K562 (cell line): ENCODE measurements around the gene KCNMB2. TPM values are rescaled to one million over a fixed set of nuclear protein-coding genes. Genes with fewer than 3 reads are reported as not detected.
A peak's percentile ranks its signal among the peaks of the same experiment; 100 is the strongest.

ENCODE experiments used
- ATAC-seq: fragments of 200-7000 bp; cut with Tn5 transposase; 3 replicates; pipeline ENCODE4 v1.9.1; 2020; ENCODE audit warnings: moderate library complexity
- BruUV-seq: library from RNA; stranded (reverse); fragments of 400-500 nt; replicated peaks from 2 replicates; lab custom pipeline; 2021; lab: Mats Ljungman, UMichigan
- CTCF ChIA-PET: fragments of 300-600 bp; formaldehyde crosslinking; extraction: SDS; loops from one replicate; lab custom pipeline; 2021; ENCODE audit warnings: low intra/inter-chr PET ratio; lab: Yijun Ruan, JAX
- POLR2A ChIA-PET: fragments of 300-600, 350-650 bp; sonication (Branson Sonifier 250); formaldehyde crosslinking; extraction: SDS; loops from one replicate; lab custom pipeline; 2021; ENCODE audit warnings: antibody characterized with exemption, inconsistent platforms; lab: Yijun Ruan, JAX
- DNase-seq, 4 experiments: peaks; one replicate each; pipeline versions ENCODE4 v3.0.0 to v3.0.0-alpha.2; 2011 to 2018; ENCODE audit warnings: low spot score in 3 of 4, mixed read lengths in 3 of 4; ENCODE audit errors: extremely low read depth in 1 of 4
- FAIRE-seq: peaks from 2 replicates; lab custom pipeline; 2011; peaks lifted over from hg19 to GRCh38; lab: Jason Lieb, UNC
- H2AFZ ChIP-seq: 2 replicates; pipeline ENCODE4 v1.6.0; 2011; ENCODE audit warnings: low read depth, low read length, control low read depth, inconsistent platforms
- H3K27ac ChIP-seq: fragments of 200-600 bp; 3 replicates; pipeline ENCODE4 v1.8.0; 2011; ENCODE audit warnings: low read depth, mild to moderate bottlenecking, control low read depth, inconsistent platforms, low read length, moderate library complexity, mixed read lengths; ENCODE audit errors: extremely low read depth
- H3K27me3 ChIP-seq, 2 experiments: fragments of 300-600 bp in 1 of 2; 2 replicates in 1 of 2; 3 replicates in 1 of 2; pipeline versions ENCODE4 v1.6.0 to v1.8.0; 2011; ENCODE audit warnings: inconsistent platforms in 2 of 2, low read length in 2 of 2, mild to moderate bottlenecking in 1 of 2, mixed read lengths in 1 of 2, moderate library complexity in 1 of 2; ENCODE audit not compliant: control insufficient read depth in 2 of 2, insufficient read depth in 2 of 2
- H3K36me3 ChIP-seq: fragments of 300-600 bp; 3 replicates; pipeline ENCODE4 v1.8.0; 2011; ENCODE audit warnings: mild to moderate bottlenecking, low read length, inconsistent platforms; ENCODE audit not compliant: control insufficient read depth, insufficient read depth
- H3K4me1 ChIP-seq, 2 experiments: fragments of 200-600 bp in 1 of 2; replicated peaks in 1 of 2; 2 replicates in 1 of 2; 3 replicates in 1 of 2; pipeline versions ENCODE4 v1.5.1 to v1.8.0; 2011; ENCODE audit warnings: inconsistent platforms in 2 of 2, low read length in 2 of 2, mild to moderate bottlenecking in 1 of 2, mixed read lengths in 1 of 2, moderate library complexity in 1 of 2; ENCODE audit not compliant: control insufficient read depth in 2 of 2, insufficient read depth in 2 of 2
- H3K4me2 ChIP-seq: 2 replicates; pipeline ENCODE4 v1.6.1; 2011; ENCODE audit warnings: low read length, control low read depth, inconsistent platforms, mixed read lengths; ENCODE audit not compliant: insufficient read depth
- H3K4me3 ChIP-seq: fragments of 200-600 bp; sonication (generic), shearing (Covaris generic); 2 replicates; pipeline ENCODE4 v1.5.1; 2016; ENCODE audit warnings: control low read depth, inconsistent platforms
- H3K79me2 ChIP-seq: fragments of 200-600 bp; 3 replicates; pipeline ENCODE4 v1.8.0; 2011; ENCODE audit warnings: low read length, inconsistent platforms; ENCODE audit not compliant: control insufficient read depth, insufficient read depth
- H3K9ac ChIP-seq, 2 experiments: 2 replicates each; pipeline versions ENCODE4 v1.6.0 to v1.6.1; 2011; ENCODE audit warnings: low read depth in 2 of 2, low read length in 2 of 2, control low read depth in 1 of 2, inconsistent platforms in 1 of 2, mild to moderate bottlenecking in 1 of 2, mixed read lengths in 1 of 2; ENCODE audit not compliant: insufficient read depth in 1 of 2
- H3K9me1 ChIP-seq: one replicate; pipeline ENCODE4 v1.6.0; 2011; ENCODE audit warnings: inconsistent platforms, mild to moderate bottlenecking, low read length, moderate library complexity; ENCODE audit not compliant: control insufficient read depth, insufficient read depth
- H3K9me3 ChIP-seq: replicated peaks from 2 replicates; pipeline ENCODE4 v1.5.1; 2011; ENCODE audit warnings: low read depth, low read length, inconsistent platforms; ENCODE audit not compliant: control insufficient read depth, insufficient read depth
- H4K20me1 ChIP-seq: replicated peaks from 2 replicates; pipeline ENCODE4 v1.6.1; 2011; ENCODE audit warnings: low read length, inconsistent platforms, mixed read lengths; ENCODE audit not compliant: control insufficient read depth, insufficient read depth
- BCL6 ChIP-seq: fragments of 250-450 bp; sonication (Bioruptor Pico); IDR thresholded peaks from 2 replicates; pipeline ENCODE4 v1.4.0; 2020
- C11orf30 ChIP-seq: fragments of 450-650 bp; IDR thresholded peaks from 2 replicates; pipeline ENCODE4 v1.6.1; 2016; ENCODE audit warnings: low read depth, mild to moderate bottlenecking
- CEBPZ ChIP-seq: fragments of 150-350 bp; IDR thresholded peaks from 2 replicates; pipeline ENCODE4 v1.6.1; 2014; ENCODE audit warnings: low read depth, mild to moderate bottlenecking, low read length, borderline replicate concordance
- E2F8 ChIP-seq: fragments of 450-650 bp; IDR thresholded peaks from 2 replicates; pipeline ENCODE4 v1.7.1; 2018; ENCODE audit warnings: mild to moderate bottlenecking, low read depth; ENCODE audit not compliant: partially characterized antibody
- ELK1 ChIP-seq: sonication (generic); formaldehyde crosslinking; IDR thresholded peaks from 2 replicates; pipeline ENCODE4 v1.8.1; 2022; ENCODE audit warnings: missing genetic modification reagents
- FOXJ3 ChIP-seq: sonication (generic); formaldehyde crosslinking; IDR thresholded peaks from 2 replicates; pipeline ENCODE4 v1.4.0; 2020; ENCODE audit warnings: mild to moderate bottlenecking, missing genetic modification reagents
- GATAD2A ChIP-seq: fragments of 450-650 bp; IDR thresholded peaks from 2 replicates; pipeline ENCODE4 v1.6.1; 2017
- KAT7 ChIP-seq: sonication (generic); formaldehyde crosslinking; IDR thresholded peaks from 2 replicates; pipeline ENCODE4 v1.8.0; 2022; ENCODE audit warnings: missing genetic modification reagents, mild to moderate bottlenecking, borderline replicate concordance
- MAFG ChIP-seq: fragments of 450-650 bp; conservative IDR thresholded peaks from 2 replicates; pipeline ENCODE4 v1.6.1; 2016; ENCODE audit warnings: missing genetic modification characterization, missing compliant biosample characterization
- MAFK ChIP-seq: IDR thresholded peaks from 2 replicates; pipeline ENCODE4 v1.6.1; 2011; ENCODE audit warnings: low read length, improper control_type of control experiment
- NELFE ChIP-seq: IDR thresholded peaks from 2 replicates; pipeline ENCODE4 v1.6.1; 2011; ENCODE audit warnings: mild to moderate bottlenecking; ENCODE audit not compliant: insufficient read depth, insufficient read length
- PATZ1 ChIP-seq: fragments of 250-450 bp; sonication (Bioruptor Pico); IDR thresholded peaks from 2 replicates; pipeline ENCODE4 v1.5.0; 2020; ENCODE audit warnings: mild to moderate bottlenecking, borderline replicate concordance
- RBM22 ChIP-seq: fragments of 200-400 bp; formaldehyde crosslinking; IDR thresholded peaks from 2 replicates; pipeline ENCODE4 v1.6.1; 2018; ENCODE audit warnings: low read length, low read depth; ENCODE audit not compliant: poor library complexity, severe bottlenecking
- RNF2 ChIP-seq: sonication (generic); IDR thresholded peaks from 2 replicates; pipeline ENCODE4 v1.6.1; 2016
- ZNF717 ChIP-seq: fragments of 250-450 bp; sonication (Bioruptor Pico); IDR thresholded peaks from 2 replicates; pipeline ENCODE4 v1.5.0; 2021
- WGBS: fragments of 100-300 bp; shearing (Covaris generic); methylation state at CpG from one replicate; pipeline ENCODE4 v1.1.6; 2016; ENCODE audit warnings: low coverage, mixed read lengths; ENCODE audit not compliant: insufficient coverage; ENCODE audit errors: missing lambda C conversion rate; 5-methylcytosine and 5-hydroxymethylcytosine counted together
- in situ Hi-C: fragments of 300-500 bp; cut with MboI; formaldehyde crosslinking; loops from 4 replicates; pipeline ENCODE4 v1.15.0; 2018; ENCODE audit warnings: inconsistent platforms, mixed read lengths
- intact Hi-C: fragments of 100-400 bp; cut with micrococcal nuclease; formaldehyde crosslinking; loops from 2 replicates; pipeline ENCODE4 v1.14.2; 2022
- polyA plus RNA-seq, 8 experiments: library from polyadenylated mRNA; depleted of rRNA in 4 of 8; stranded (reverse) in 5 of 8; unstranded in 3 of 8; fragments of >200 nt; fragmentation: Nextera tagmentation in 2 of 8; fragmentation: Illumina TruSeq in 1 of 8; extraction: Ambion mirVana in 2 of 8; extraction: Trizol in 1 of 8; gene quantifications; 2 replicates each; pipeline versions ENCODE4 v1.2.1 to v1.2.3, GENCODE V29; 2011 to 2014; ENCODE audit warnings: inconsistent platforms in 1 of 8, missing spikeins in 1 of 8
- total RNA-seq, 7 experiments: library from RNA; depleted of rRNA in 6 of 7; stranded (reverse); fragments of >200 nt in 6 of 7; fragmentation: Illumina TruSeq in 2 of 7; extraction: Trizol in 2 of 7; gene quantifications; 2 replicates each; pipeline versions ENCODE4 v1.2.1 to v1.2.3, GENCODE V29; 2011 to 2021; ENCODE audit warnings: low replicate concordance in 1 of 7

The KCNMB2 gene
- total and polyA plus RNA-seq, 9 of the 15 experiments (the other 6 are each of a cell fraction or from before 2014, with no cell fraction given), result 0.04 to 0.15 TPM; not detected in 7

GRCh38 chr3:178808748-178809147 is 272.5 kb downstream of the KCNMB2 start:
- Histone ChIP-seq H3K36me3 (no peaks in the 10 kb centered on the region), H3K9me1 (no peaks in the 10 kb centered on the region), H3K27me3 (no peaks in the 10 kb centered on the region), H3K9me3 (no peaks in the 10 kb centered on the region), H3K4me2 (no peak overlapping the region), H3K27ac (no peak overlapping the region), H3K4me1 (no peaks in the 10 kb centered on the region), H2AFZ (no peak overlapping the region), H3K79me2 (no peaks in the 10 kb centered on the region), H4K20me1 (no peaks in the 10 kb centered on the region), H3K4me3 (no peak overlapping the region), H3K9ac (no peak overlapping the region)
- in situ Hi-C loops, result no loop called here
- WGBS, result 6% methylated on average over 1 of the region's 1 CpG
- no peak for FAIRE-seq
- CTCF ChIA-PET, result no interaction called here
- DNase-seq, result no peak
- no peak for ATAC-seq
- BruUV-seq, result no TSS peak
- intact Hi-C loops, result no loop called here
- POLR2A ChIA-PET, result no interaction called here
- TF ChIP-seq ELK1 (CRISPR knock-in tag), result no peak
- TF ChIP-seq NELFE, result no peak
- TF ChIP-seq BCL6 (CRISPR knock-in tag), result no peak
- no peak for TF ChIP-seq GATAD2A
- TF ChIP-seq MAFK, result peak; percentile 74
- TF ChIP-seq RNF2, result no peak
- TF ChIP-seq E2F8, result no peak
- TF ChIP-seq MAFG, result peak; percentile 60
- peak; percentile 67 for TF ChIP-seq C11orf30
- no peak for TF ChIP-seq ZNF717 (CRISPR knock-in tag)
- no peak for TF ChIP-seq RBM22
- TF ChIP-seq KAT7 (CRISPR knock-in tag), result no peak
- no peak for TF ChIP-seq CEBPZ
- TF ChIP-seq PATZ1, result no peak
- TF ChIP-seq FOXJ3, result no peak
